Cardiac muscle cell (in vitro differentiated cells and primary cell): ENCODE data around the gene NFASC. TPM values are rescaled to one million over a fixed set of nuclear protein-coding genes. Genes with fewer than 3 reads are reported as not detected.

Experiments
- DNase-seq, 2 donors: peaks; one replicate each; pipeline versions ENCODE4 v3.0.0 to v3.0.0-alpha.2; 2010 to 2017; ENCODE audit warnings: low read depth in 1 of 2, low spot score in 1 of 2
- H3K27ac ChIP-seq: fragments of 200-600 bp; sonication (generic); 2 replicates; pipeline ENCODE4 v1.5.1; 2016
- H3K27me3 ChIP-seq: fragments of 200-600 bp; sonication (generic); 2 replicates; pipeline ENCODE4 v1.6.0; 2016; ENCODE audit warnings: control low read depth
- H3K36me3 ChIP-seq: fragments of 200-600 bp; sonication (generic); 2 replicates; pipeline ENCODE4 v1.5.1; 2016; ENCODE audit warnings: control low read depth
- H3K4me1 ChIP-seq: fragments of 200-600 bp; sonication (generic); 2 replicates; pipeline ENCODE4 v1.8.1; 2017; ENCODE audit warnings: low read depth, mild to moderate bottlenecking, mixed run types
- H3K4me3 ChIP-seq: fragments of 200-600 bp; sonication (generic); 2 replicates; pipeline ENCODE4 v1.5.1; 2016; ENCODE audit warnings: mild to moderate bottlenecking
- H3K9me3 ChIP-seq: fragments of 200-600 bp; sonication (generic); 2 replicates; pipeline ENCODE4 v1.5.1; 2017; ENCODE audit warnings: low read depth, mild to moderate bottlenecking, control low read depth
- CTCF ChIP-seq: IDR thresholded peaks from 2 replicates; pipeline ENCODE4 v1.5.1; 2012; ENCODE audit warnings: low read depth, mild to moderate bottlenecking, low read length
- polyA plus RNA-seq: library from polyadenylated mRNA; unstranded; fragments of >200 nt; fragmentation: Nextera tagmentation; extraction: Ambion mirVana; gene quantifications from 2 replicates; pipeline ENCODE4 v1.2.1, GENCODE V29; 2016
- total RNA-seq: library from RNA; depleted of rRNA; stranded (reverse); fragments of >200 nt; gene quantifications from 2 replicates; pipeline ENCODE4 v1.2.3, GENCODE V29; 2016

NFASC gene
- total and polyA plus RNA-seq, 2 experiments from 2014 or later, result 0.63 TPM; not detected in 1

- Histone ChIP-seq H3K27me3 (peaks cover 100% of the 10 kb centered on the region), H3K9me3 (no peaks in the 10 kb centered on the region), H3K27ac (no peak within 1 kb of the TSS), H3K4me1 (no peaks in the 10 kb centered on the region), H3K36me3 (no peaks in the 10 kb centered on the region), H3K4me3 (no peak within 1 kb of the TSS)
- peak in 1 of 2 donors; percentile 39 for DNase-seq
- no peak for TF ChIP-seq CTCF
Observed at GRCh38 chr1:205042911-205043806, 172.5 kb downstream of the NFASC start, which contains the start of gene CNTN2. Gene CNTN2, plus strand, starts transcription at chr1:205043212. Its CDS starts 9,974 bp downstream, at chr1:205053186.

GRCh38 chr1:205043866-205044265 is 173.2 kb downstream of the NFASC start:
- no peaks in the 10 kb centered on the region for H3K36me3 ChIP-seq
- no peak overlapping the region for H3K27ac ChIP-seq
- TF ChIP-seq CTCF, result no peak
- peaks cover 98% of the 10 kb centered on the region for H3K27me3 ChIP-seq
- H3K9me3 ChIP-seq, result no peaks in the 10 kb centered on the region
- H3K4me3 ChIP-seq, result no peak overlapping the region
- H3K4me1 ChIP-seq, result no peaks in the 10 kb centered on the region
- DNase-seq, result no peak

GRCh38 chr1:205044741-205045140 is 174.1 kb downstream of the NFASC start:
- Histone ChIP-seq H3K36me3 (no peaks in the 10 kb centered on the region), H3K9me3 (no peaks in the 10 kb centered on the region), H3K4me1 (no peaks in the 10 kb centered on the region), H3K27me3 (peaks cover 94% of the 10 kb centered on the region), H3K27ac (no peak overlapping the region), H3K4me3 (no peak overlapping the region)
- peak in 1 of 2 donors; percentile 35 for DNase-seq
- no peak for TF ChIP-seq CTCF

GRCh38 chr1:205045146-205045545 is 174.5 kb downstream of the NFASC start:
- DNase-seq, result no peak
- no peak overlapping the region for H3K4me3 ChIP-seq
- no peaks in the 10 kb centered on the region for H3K9me3 ChIP-seq
- H3K36me3 ChIP-seq, result no peaks in the 10 kb centered on the region
- H3K27ac ChIP-seq, result no peak overlapping the region
- TF ChIP-seq CTCF, result no peak
- no peaks in the 10 kb centered on the region for H3K4me1 ChIP-seq
- H3K27me3 ChIP-seq, result peaks cover 91% of the 10 kb centered on the region

GRCh38 chr1:205046870-205047269 is 176.2 kb downstream of the NFASC start:
- no peak overlapping the region for H3K27ac ChIP-seq
- no peak overlapping the region for H3K4me3 ChIP-seq
- H3K27me3 ChIP-seq, result peaks cover 74% of the 10 kb centered on the region
- no peak for TF ChIP-seq CTCF
- DNase-seq, result no peak
- H3K4me1 ChIP-seq, result no peaks in the 10 kb centered on the region
- no peaks in the 10 kb centered on the region for H3K9me3 ChIP-seq
- no peaks in the 10 kb centered on the region for H3K36me3 ChIP-seq
